HL-60 (cell line): ENCODE results near the gene DCTPP1.

Source experiments
- DNase-seq, 2 experiments: peaks; one replicate each; pipeline ENCODE4 v3.0.0-alpha.2; 2010 to 2020; ENCODE audit warnings: low read depth in 1 of 2, low spot score in 1 of 2
- H3K27ac ChIP-seq: fragments of 250-450 bp; sonication (Bioruptor Pico); replicated peaks from 2 replicates; pipeline ENCODE4 v1.5.1; 2020; ENCODE audit warnings: mild to moderate bottlenecking, moderate library complexity
- H3K27me3 ChIP-seq: fragments of 250-450 bp; sonication (Bioruptor Pico); 2 replicates; pipeline ENCODE4 v1.5.1; 2021; ENCODE audit warnings: mild to moderate bottlenecking, moderate library complexity; ENCODE audit not compliant: insufficient read depth, poor library complexity, severe bottlenecking
- H3K4me3 ChIP-seq: replicated peaks from 2 replicates; pipeline ENCODE4 v1.5.1; 2011; ENCODE audit warnings: mild to moderate bottlenecking, control low read depth, low read length; ENCODE audit not compliant: insufficient read depth
- GABPA ChIP-seq: IDR thresholded peaks from 2 replicates; pipeline ENCODE4 v1.6.1; 2012; ENCODE audit warnings: low read depth
- POLR2AphosphoS5 ChIP-seq: IDR thresholded peaks from 2 replicates; pipeline ENCODE4 v1.6.1; 2012; ENCODE audit warnings: low read depth
- SPI1 ChIP-seq: IDR thresholded peaks from 2 replicates; pipeline ENCODE4 v1.6.1; 2012; ENCODE audit warnings: low read depth, mild to moderate bottlenecking, borderline replicate concordance
- TF ChIP-seq, protein P1 (sequence below): IDR thresholded peaks from one replicate; pipeline ENCODE4 v1.5.1; 2011; ENCODE audit warnings: low read length, control low read depth, inconsistent platforms; ENCODE audit not compliant: insufficient read depth
- TF ChIP-seq, protein P2 (sequence below): IDR thresholded peaks from 2 replicates; pipeline ENCODE4 v1.6.1; 2012; ENCODE audit warnings: low read depth; ENCODE audit not compliant: insufficient replicate concordance

Gene DCTPP1

GRCh38 chr16:30380803-30381208 lies 49.0 kb downstream of the DCTPP1 start:
- TF ChIP-seq, protein P1, sequence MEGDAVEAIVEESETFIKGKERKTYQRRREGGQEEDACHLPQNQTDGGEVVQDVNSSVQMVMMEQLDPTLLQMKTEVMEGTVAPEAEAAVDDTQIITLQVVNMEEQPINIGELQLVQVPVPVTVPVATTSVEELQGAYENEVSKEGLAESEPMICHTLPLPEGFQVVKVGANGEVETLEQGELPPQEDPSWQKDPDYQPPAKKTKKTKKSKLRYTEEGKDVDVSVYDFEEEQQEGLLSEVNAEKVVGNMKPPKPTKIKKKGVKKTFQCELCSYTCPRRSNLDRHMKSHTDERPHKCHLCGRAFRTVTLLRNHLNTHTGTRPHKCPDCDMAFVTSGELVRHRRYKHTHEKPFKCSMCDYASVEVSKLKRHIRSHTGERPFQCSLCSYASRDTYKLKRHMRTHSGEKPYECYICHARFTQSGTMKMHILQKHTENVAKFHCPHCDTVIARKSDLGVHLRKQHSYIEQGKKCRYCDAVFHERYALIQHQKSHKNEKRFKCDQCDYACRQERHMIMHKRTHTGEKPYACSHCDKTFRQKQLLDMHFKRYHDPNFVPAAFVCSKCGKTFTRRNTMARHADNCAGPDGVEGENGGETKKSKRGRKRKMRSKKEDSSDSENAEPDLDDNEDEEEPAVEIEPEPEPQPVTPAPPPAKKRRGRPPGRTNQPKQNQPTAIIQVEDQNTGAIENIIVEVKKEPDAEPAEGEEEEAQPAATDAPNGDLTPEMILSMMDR = no peak
- TF ChIP-seq GABPA = no peak
- TF ChIP-seq SPI1 = no peak
- no peak for TF ChIP-seq POLR2AphosphoS5
- TF ChIP-seq, protein P2, sequence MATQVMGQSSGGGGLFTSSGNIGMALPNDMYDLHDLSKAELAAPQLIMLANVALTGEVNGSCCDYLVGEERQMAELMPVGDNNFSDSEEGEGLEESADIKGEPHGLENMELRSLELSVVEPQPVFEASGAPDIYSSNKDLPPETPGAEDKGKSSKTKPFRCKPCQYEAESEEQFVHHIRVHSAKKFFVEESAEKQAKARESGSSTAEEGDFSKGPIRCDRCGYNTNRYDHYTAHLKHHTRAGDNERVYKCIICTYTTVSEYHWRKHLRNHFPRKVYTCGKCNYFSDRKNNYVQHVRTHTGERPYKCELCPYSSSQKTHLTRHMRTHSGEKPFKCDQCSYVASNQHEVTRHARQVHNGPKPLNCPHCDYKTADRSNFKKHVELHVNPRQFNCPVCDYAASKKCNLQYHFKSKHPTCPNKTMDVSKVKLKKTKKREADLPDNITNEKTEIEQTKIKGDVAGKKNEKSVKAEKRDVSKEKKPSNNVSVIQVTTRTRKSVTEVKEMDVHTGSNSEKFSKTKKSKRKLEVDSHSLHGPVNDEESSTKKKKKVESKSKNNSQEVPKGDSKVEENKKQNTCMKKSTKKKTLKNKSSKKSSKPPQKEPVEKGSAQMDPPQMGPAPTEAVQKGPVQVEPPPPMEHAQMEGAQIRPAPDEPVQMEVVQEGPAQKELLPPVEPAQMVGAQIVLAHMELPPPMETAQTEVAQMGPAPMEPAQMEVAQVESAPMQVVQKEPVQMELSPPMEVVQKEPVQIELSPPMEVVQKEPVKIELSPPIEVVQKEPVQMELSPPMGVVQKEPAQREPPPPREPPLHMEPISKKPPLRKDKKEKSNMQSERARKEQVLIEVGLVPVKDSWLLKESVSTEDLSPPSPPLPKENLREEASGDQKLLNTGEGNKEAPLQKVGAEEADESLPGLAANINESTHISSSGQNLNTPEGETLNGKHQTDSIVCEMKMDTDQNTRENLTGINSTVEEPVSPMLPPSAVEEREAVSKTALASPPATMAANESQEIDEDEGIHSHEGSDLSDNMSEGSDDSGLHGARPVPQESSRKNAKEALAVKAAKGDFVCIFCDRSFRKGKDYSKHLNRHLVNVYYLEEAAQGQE = no peak
- Histone ChIP-seq H3K27ac (no peak overlapping the region), H3K27me3 (no peaks in the 10 kb centered on the region), H3K4me3 (no peak overlapping the region)
- no peak for DNase-seq

DNA sequence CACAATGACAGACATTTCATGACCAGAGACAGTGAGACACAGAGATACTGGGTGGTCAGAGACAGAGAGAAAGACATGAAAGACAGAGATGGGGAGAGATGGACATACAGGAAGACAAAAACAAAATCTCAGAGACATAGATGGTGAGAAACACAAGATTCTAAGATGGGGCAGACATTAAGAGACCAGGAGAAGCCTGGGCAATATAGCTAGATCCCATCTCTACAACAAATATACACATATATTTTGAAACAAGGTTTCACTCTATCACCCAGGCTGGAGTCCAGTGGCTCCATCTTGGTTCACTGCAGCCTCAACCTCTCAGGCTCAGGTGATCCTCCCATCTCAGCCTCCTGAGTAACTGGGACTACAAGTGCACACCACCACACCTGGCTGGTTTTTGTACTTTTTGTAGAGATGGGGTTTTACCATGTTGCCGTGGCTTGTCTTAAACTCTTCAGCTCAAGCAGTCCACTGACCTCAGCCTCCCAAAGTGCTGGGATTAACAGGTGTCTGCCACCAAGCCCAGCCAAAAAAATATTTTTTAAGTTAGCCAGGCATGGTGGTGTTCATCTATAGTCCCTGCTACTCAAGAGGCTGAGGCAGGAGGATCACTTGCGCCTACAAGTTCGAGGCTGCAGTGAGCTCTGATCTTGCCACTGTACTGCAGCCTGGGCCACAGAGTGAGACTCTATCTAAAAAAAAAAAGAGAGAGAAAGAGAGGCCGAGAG lies 49.6 kb downstream of the DCTPP1 start:
- Histone ChIP-seq H3K27ac (no peak overlapping the region), H3K4me3 (no peak overlapping the region), H3K27me3 (no peaks in the 10 kb centered on the region)
- TF ChIP-seq GABPA (no peak), SPI1 (no peak), POLR2AphosphoS5 (no peak)
- TF ChIP-seq, protein P2 = no peak
- TF ChIP-seq, protein P1 = no peak
- DNase-seq = no peak

GRCh38 chr16:30379158-30379783 lies 50.6 kb downstream of the DCTPP1 start:
- no peak overlapping the region; the same call in 1 of the 2 replicates for H3K27ac ChIP-seq

More at GRCh38 chr16:30379158-30379783, 50.6 kb downstream of the DCTPP1 start:
- TF ChIP-seq POLR2AphosphoS5 (no peak), SPI1 (no peak), GABPA (no peak)
- TF ChIP-seq, protein P1 = no peak
- TF ChIP-seq, protein P2 = no peak
- Histone ChIP-seq H3K4me3 (peak overlapping the region; percentile 75), H3K27me3 (no peaks in the 10 kb centered on the region)
- no peak for DNase-seq
